Adipocyte (in vitro differentiated cells): ENCODE results near the gene TENT4B.

ENCODE experiments used
- DNase-seq: peaks from one replicate; pipeline ENCODE4 v3.0.0-alpha.2; 2015; ENCODE audit warnings: low read depth
- H3K27me3 ChIP-seq: replicated peaks from 2 replicates; pipeline ENCODE4 v1.7.0; 2013; ENCODE audit warnings: mild to moderate bottlenecking, low read length, moderate library complexity; ENCODE audit not compliant: control insufficient read depth, insufficient read depth
- H3K36me3 ChIP-seq: 2 replicates; pipeline ENCODE4 v1.7.0; 2013; ENCODE audit warnings: low read length, mild to moderate bottlenecking, moderate library complexity; ENCODE audit not compliant: control insufficient read depth, insufficient read depth, severe bottlenecking
- H3K4me1 ChIP-seq: 2 replicates; pipeline ENCODE4 v1.7.0; 2013; ENCODE audit warnings: mild to moderate bottlenecking, low read length, moderate library complexity; ENCODE audit not compliant: control insufficient read depth, insufficient read depth
- H3K4me3 ChIP-seq: 2 replicates; pipeline ENCODE4 v1.7.0; 2013; ENCODE audit warnings: mild to moderate bottlenecking, low read length, moderate library complexity
- H3K9ac ChIP-seq: 2 replicates; pipeline ENCODE4 v1.7.0; 2013; ENCODE audit warnings: mild to moderate bottlenecking, low read length, moderate library complexity
- H3K9me3 ChIP-seq: 2 replicates; pipeline ENCODE4 v1.7.0; 2013; ENCODE audit warnings: mild to moderate bottlenecking, low read length, moderate library complexity; ENCODE audit not compliant: control insufficient read depth

The TENT4B gene

DNA sequence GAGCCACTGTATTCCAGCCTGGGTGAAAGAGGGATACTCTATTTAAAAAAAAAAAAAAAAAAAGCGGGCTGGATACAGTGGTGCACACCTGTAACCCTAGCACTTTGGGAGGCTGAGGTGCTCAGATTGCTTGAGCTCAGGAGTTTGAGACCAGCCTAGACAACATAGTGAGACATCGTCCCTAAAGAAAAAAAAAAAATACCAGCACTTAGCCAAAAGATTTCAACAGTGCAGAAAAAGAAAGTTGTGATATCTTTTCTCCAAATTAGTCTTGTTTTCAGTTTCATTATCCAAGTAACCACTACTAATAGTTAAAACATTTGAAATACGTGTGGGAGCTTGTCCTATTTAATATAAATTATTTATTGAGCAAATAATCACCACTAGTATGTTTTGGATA lies 48.7 kb downstream of the TENT4B start:
- H3K9ac ChIP-seq: peak overlapping the region; percentile 58
- peak overlapping the region; percentile 66 for H3K4me3 ChIP-seq
- no peaks in the 10 kb centered on the region for H3K27me3 ChIP-seq
- H3K36me3 ChIP-seq: no peaks in the 10 kb centered on the region
- no peaks in the 10 kb centered on the region for H3K9me3 ChIP-seq
- H3K4me1 ChIP-seq: peaks cover 42% of the 10 kb centered on the region
- no peak for DNase-seq

DNA sequence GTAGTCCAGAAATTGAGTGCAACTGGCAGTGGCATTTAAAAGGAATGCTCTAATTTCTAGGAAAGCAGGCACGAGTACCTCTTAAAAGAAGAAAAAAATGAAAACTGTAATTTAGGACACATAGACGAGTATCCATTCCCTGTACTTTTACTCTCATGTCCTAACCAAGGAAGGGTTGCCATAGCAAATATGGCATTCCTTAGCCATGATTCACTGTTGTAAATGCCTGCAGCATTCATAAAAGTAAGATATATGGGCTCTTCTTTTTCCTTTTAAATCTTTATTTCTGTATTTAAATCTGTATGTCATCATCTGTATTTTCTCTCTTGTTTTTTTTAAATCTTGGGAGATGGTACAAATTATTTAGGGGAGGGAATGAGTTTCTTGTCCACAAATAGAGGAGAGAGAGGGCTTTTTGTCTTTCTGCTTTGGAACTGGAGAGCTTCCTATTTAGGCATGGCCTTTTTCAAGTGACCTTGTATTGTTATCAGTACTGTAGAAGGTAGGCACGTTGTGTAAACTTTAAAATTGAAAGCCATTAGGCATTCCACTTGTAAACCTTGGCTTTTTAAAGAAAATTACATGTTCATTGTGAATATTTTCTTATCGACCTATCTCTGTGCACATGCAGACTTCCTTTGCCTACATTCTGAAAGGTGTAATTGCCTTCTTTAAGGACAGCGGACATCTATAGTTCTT lies 50.0 kb downstream of the TENT4B start:
- Histone ChIP-seq H3K4me3 (peak overlapping the region; percentile 66), H3K36me3 (no peaks in the 10 kb centered on the region), H3K9ac (peak overlapping the region; percentile 58), H3K9me3 (no peaks in the 10 kb centered on the region), H3K27me3 (no peaks in the 10 kb centered on the region), H3K4me1 (peaks cover 46% of the 10 kb centered on the region)
- peak; percentile 93 for DNase-seq

GRCh38 chr16:50203681-50204080 lies 50.6 kb downstream of the TENT4B start:
- H3K4me3 ChIP-seq: peak overlapping the region; percentile 66
- H3K9ac ChIP-seq: peak overlapping the region; percentile 58

DNA sequence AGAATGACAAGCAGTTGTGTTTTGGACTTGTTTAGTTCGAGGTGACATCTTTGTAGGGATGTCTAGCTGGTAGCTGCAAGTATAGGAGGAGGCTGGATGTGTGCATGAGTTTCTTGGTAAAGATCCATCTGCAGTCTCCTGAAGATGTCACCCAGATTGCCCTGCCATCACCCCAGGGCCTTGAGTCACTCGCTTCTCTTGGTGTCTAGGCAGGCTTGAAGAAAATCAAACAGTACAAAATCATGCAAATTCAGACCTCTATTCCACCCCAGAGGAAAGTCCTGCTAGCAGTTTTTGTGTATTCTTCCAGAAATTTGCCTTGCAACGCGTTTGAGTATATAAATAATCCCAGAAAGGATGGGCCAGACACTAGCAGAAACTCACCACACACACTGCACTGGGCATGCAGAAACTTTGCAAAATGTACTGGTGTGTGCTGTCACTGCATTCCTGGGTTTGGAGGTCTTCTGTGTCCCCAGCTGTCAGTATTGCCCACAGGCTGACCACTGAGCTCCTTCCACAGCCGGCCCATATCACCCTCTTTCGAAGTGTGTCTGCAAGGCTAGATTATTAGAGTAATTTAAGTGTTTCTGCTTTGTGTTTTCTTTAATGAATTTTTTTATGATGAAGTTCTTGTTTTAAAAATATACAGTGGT lies 51.5 kb downstream of the TENT4B start:
- Histone ChIP-seq H3K27me3 (no peaks in the 10 kb centered on the region), H3K9me3 (no peaks in the 10 kb centered on the region), H3K9ac (no peak overlapping the region), H3K4me1 (peaks cover 59% of the 10 kb centered on the region), H3K4me3 (no peak overlapping the region), H3K36me3 (no peaks in the 10 kb centered on the region)
- DNase-seq: no peak

More at GRCh38 chr16:50203681-50204080, 50.6 kb downstream of the TENT4B start:
- H3K9me3 ChIP-seq: no peaks in the 10 kb centered on the region
- H3K36me3 ChIP-seq: no peaks in the 10 kb centered on the region
- DNase-seq: no peak
- H3K27me3 ChIP-seq: no peaks in the 10 kb centered on the region
- peaks cover 51% of the 10 kb centered on the region for H3K4me1 ChIP-seq

- DNase-seq: peak; percentile 60
- Histone ChIP-seq H3K4me1 (peaks cover 58% of the 10 kb centered on the region), H3K9me3 (no peaks in the 10 kb centered on the region), H3K36me3 (peaks cover 8% of the 10 kb centered on the region), H3K9ac (no peak overlapping the region), H3K4me3 (no peak overlapping the region), H3K27me3 (no peaks in the 10 kb centered on the region)
These were observed 54.5 kb downstream of the TENT4B start for GRCh38 chr16:50207652-50208051.

- Histone ChIP-seq H3K9ac (no peak overlapping the region), H3K27me3 (no peaks in the 10 kb centered on the region), H3K4me3 (no peak overlapping the region), H3K4me1 (peaks cover 50% of the 10 kb centered on the region), H3K9me3 (no peaks in the 10 kb centered on the region), H3K36me3 (peaks cover 17% of the 10 kb centered on the region)
- peak; percentile 66 for DNase-seq
These were observed 55.4 kb downstream of the TENT4B start for GRCh38 chr16:50208460-50208931.

DNA sequence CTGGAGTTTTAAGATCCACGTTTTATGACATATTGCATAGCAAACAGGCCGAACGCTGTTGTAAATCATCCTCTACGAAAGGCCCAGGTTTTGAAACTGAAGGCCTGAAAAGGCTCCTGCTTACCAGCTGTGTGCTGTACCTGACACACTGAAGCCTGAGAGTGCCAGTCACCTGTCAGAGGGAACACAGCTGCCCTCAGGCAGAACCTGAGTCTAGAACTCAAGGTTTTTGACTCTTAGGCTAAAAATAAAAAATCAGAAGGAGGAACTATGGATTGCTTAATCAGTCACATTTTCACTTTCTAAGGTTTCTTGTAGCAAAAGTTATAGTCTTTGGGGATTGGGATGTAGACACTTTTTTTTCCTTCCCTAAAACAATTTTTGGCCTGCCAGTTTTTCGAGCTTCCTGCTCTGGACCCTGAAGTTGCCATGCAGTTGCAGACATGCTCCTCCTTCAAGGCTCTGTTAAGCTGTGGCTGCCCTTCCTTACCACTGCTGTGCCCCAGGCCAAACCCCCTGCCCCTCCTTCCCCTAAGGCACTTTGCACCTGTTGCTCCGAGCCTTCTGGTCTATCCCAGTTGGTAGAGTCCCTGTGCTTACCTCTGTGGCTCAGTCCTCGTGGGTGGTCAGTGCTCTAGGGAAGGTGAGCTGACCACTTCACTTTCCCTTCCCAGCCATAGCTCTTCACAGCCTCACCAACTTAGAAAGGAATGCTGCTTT lies 56.6 kb downstream of the TENT4B start:
- H3K4me1 ChIP-seq: peaks cover 38% of the 10 kb centered on the region
- H3K27me3 ChIP-seq: no peaks in the 10 kb centered on the region
- no peak overlapping the region for H3K4me3 ChIP-seq
- DNase-seq: peak; percentile 17
- no peak overlapping the region for H3K9ac ChIP-seq
- peaks cover 19% of the 10 kb centered on the region for H3K36me3 ChIP-seq
- H3K9me3 ChIP-seq: no peaks in the 10 kb centered on the region

DNA sequence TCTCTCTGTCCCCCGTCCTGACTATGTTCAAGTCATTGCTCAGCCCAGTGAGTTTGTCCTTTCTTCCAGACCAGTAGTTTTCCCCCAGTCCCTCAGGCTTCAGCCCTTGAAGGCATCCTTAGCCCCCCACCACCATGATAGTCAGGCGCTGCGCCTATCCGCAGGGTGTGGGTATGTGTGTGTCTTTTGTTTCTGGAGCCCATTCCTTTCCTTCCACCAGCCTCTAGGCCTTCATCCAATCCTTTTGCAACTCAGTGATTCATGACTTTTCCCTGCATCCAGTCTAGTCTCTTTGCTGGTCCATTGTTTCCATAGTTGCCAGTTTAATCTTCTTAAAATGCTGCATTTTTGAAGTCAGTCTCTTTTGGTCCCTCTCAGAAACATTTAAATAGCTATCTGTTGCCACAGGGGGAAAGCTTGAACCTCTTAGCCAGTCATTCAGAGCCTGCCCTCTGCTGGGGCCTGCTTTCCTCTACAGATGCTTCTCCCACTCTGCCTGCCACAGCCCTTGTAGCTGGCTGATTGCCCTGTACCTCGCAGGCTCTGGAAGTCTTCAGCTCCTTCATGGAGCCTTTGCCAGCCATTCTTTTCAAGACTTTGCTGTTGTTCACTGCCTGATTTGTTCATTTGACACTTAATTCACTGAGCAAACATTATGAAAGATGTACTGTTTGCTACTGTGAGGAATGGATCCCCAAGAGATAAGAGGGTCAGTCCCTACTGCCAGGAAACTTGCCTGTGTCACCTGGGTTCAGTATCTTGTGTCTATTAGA lies 57.3 kb downstream of the TENT4B start:
- Histone ChIP-seq H3K4me3 (no peak overlapping the region), H3K27me3 (no peaks in the 10 kb centered on the region), H3K4me1 (peaks cover 32% of the 10 kb centered on the region), H3K9me3 (no peaks in the 10 kb centered on the region), H3K36me3 (peaks cover 27% of the 10 kb centered on the region), H3K9ac (no peak overlapping the region)
- peak; percentile 94 for DNase-seq

DNA sequence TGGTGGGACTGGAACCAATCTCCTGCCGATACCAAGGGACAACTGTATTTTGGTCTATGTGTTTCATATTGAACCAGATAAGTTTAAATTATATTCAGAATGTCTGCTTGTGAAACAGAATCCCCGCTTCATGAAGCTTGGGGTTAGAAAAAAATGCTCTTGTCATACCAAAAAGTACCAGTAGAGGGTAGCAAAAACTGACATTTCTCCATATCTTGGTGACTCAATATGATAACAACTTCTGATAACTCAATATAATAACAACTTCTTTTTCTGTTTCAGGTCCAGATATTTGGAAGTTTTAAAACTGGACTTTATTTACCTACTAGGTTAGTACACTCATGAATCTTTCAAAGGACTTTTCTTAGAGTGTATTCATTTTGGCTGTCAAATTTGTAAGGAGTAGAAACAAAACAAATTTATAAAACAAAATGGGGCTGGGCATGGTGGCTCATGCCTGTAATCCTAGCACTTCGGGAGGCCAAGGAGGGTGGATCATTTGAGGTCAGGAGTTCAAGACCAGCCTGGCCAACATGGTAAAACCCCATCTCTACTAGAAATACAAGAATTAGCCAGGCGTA lies 60.9 kb downstream of the TENT4B start:
- Histone ChIP-seq H3K4me1 (peaks cover 18% of the 10 kb centered on the region), H3K9me3 (no peaks in the 10 kb centered on the region), H3K4me3 (no peak overlapping the region), H3K27me3 (no peaks in the 10 kb centered on the region), H3K9ac (no peak overlapping the region), H3K36me3 (peaks cover 59% of the 10 kb centered on the region)
- peak; percentile 82 for DNase-seq

DNA sequence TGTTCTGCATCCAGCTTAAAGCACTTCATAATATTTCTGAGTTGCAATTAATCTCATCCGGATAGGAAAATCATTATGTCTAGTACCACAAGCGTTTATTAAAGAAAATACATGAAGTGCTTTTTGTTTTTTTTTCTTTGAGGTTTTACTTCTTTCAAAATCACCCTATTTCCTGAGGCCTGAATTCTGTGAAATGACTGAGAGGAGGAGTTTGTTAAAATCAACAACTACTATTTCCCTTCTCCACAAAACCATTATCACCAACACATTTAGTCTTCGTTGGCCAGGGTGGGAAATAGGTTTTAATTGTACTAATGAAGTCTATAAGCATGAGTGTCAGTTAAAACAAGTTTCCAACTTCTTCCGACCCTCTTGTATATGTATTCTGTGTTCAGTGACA lies 62.6 kb downstream of the TENT4B start:
- peaks cover 4% of the 10 kb centered on the region for H3K4me1 ChIP-seq
- H3K4me3 ChIP-seq: no peak overlapping the region
- H3K36me3 ChIP-seq: peaks cover 64% of the 10 kb centered on the region
- no peak for DNase-seq
- no peaks in the 10 kb centered on the region for H3K27me3 ChIP-seq
- H3K9me3 ChIP-seq: no peaks in the 10 kb centered on the region
- no peak overlapping the region for H3K9ac ChIP-seq
